Measurements from ENCODE around the gene LCE1E.

GRCh38 chr1:152783095-152783494 lies 3.0 kb upstream of the LCE1E start:
- TF ChIP-seq POLR2A (IDR thresholded peaks at IDR 0.05) (no peak), CTCF (IDR thresholded peaks at IDR 0.05 in 4 of 5, conservative IDR thresholded peaks at IDR 0.05 in 1 of 5) (no peak)

Measured in gastrocnemius medialis (tissue), 4 donors.